ENCODE measurements around the gene FKBP11. TPM values are rescaled to one million over a fixed set of nuclear protein-coding genes. Genes with fewer than 3 reads are reported as not detected.
A peak's percentile ranks its signal among the peaks of the same experiment; 100 is the strongest.

FKBP11 gene
- total and polyA plus RNA-seq, 2 experiments from 2014 or later, result 29.5 to 94.9 TPM

DNA sequence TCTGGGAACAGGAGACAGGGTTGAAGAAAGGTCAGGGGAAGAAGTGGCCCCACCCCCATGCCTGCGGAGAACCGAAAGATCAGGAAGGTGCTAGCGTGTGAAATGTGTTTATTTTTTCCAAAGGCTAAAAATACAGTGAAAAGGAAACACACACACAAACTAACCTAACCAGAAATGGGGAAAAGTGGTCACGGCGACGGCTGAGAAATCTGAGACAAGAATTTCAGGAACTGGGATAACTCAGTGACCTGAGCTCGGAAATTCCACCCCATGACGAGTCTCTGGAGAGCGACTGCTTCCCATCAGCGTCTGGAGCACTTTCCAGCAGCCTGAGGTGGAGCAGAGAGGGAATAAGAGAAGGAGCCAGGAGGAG is 43.0 kb downstream of the FKBP11 start:
- Mint-ChIP-seq H3K36me3 (ENCODE audit: low read depth) (no peaks in the 10 kb centered on the region), H3K4me3 (peak overlapping the region; percentile 56), H3K9me3 (no peaks in the 10 kb centered on the region), H3K27ac (no peak overlapping the region), H3K27me3 (ENCODE audit: insufficient read depth, low read depth, poor library complexity) (peaks cover 18% of the 10 kb centered on the region), H3K4me1 (peaks cover 32% of the 10 kb centered on the region)
- no peaks in the 10 kb centered on the region for H3K9me2 ChIP-seq (ENCODE audit: insufficient read depth)
- H4K20me1 ChIP-seq (replicated peaks; ENCODE audit: insufficient read depth), result no peaks in the 10 kb centered on the region
- peak overlapping the region; percentile 67 for H3K4me2 ChIP-seq
- no peaks in the 10 kb centered on the region for H3K36me3 ChIP-seq (ENCODE audit: insufficient read depth)
- H3K27ac ChIP-seq (ENCODE audit: low read depth), result no peak overlapping the region
- peaks cover 29% of the 10 kb centered on the region for H3K4me1 ChIP-seq (ENCODE audit: insufficient read depth)
- no peaks in the 10 kb centered on the region for H3K79me2 ChIP-seq (replicated peaks; ENCODE audit: insufficient read depth)
- DNase-seq (ENCODE audit: low spot score) (peak; percentile 68), ATAC-seq (peak; percentile 59)
- H3K27me3 ChIP-seq (ENCODE audit: insufficient read depth), result no peaks in the 10 kb centered on the region
- peak overlapping the region; percentile 44 for H3K4me3 ChIP-seq
- peaks cover 10% of the 10 kb centered on the region; the same call in 1 of the 2 replicates for H3F3A ChIP-seq (replicated peaks; ENCODE audit: low read depth)
- TF ChIP-seq CTCF (conservative IDR thresholded peaks at IDR 0.05; ENCODE audit: low read depth in 2 of 2), result no peak
- no peak for TF ChIP-seq ZNF114 (CRISPR knock-in tag; IDR thresholded peaks at IDR 0.05)
- TF ChIP-seq CREB1 (CRISPR knock-in tag; IDR thresholded peaks at IDR 0.05; ENCODE audit: low read depth), result no peak
- H2AFZ ChIP-seq, result peak overlapping the region; percentile 9; the same call in 1 of the 2 replicates

DNA sequence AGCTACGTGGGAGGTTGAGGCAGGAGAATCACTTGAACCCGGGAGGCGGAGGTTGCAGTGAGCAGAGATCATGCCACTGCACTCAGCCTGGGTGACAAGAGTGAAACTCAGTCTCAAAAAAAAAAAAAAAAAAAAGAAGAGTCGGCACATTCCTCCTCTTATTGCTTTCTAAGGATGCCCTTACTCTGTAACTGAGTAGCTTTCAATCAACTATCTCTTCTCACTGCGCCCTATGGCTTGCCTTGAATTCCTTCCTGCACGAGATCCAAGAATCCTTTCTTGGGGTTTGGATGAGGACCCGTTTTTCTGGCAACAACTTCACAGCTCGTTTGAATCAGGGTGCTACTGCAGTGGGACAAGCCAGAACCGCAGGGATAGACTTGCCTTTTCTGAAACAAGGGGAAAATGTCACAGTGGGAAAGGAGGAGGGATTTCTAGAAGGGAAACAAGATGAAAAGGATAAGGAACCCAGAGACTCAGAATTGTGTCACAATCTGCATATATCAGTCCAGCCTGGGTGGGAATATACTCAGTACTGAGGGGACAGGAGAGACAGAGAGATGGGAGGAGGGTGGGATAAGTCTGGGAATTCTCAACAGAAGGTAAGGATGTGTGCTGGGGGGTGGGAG is 43.5 kb downstream of the FKBP11 start:
- ATAC-seq (no peak), DNase-seq (ENCODE audit: low spot score) (no peak)
- Histone ChIP-seq H2AFZ (peak overlapping the region; percentile 9; the same call in 1 of the 2 replicates), H3K4me1 (ENCODE audit: insufficient read depth) (peaks cover 29% of the 10 kb centered on the region), H4K20me1 (replicated peaks; ENCODE audit: insufficient read depth) (no peaks in the 10 kb centered on the region), H3K4me3 (peak overlapping the region; percentile 44), H3K79me2 (replicated peaks; ENCODE audit: insufficient read depth) (no peaks in the 10 kb centered on the region), H3K27ac (ENCODE audit: low read depth) (no peak overlapping the region), H3K9me2 (ENCODE audit: insufficient read depth) (no peaks in the 10 kb centered on the region), H3K36me3 (ENCODE audit: insufficient read depth) (no peaks in the 10 kb centered on the region), H3K27me3 (ENCODE audit: insufficient read depth) (no peaks in the 10 kb centered on the region), H3K4me2 (peak overlapping the region; percentile 67), H3F3A (replicated peaks; ENCODE audit: low read depth) (peaks cover 10% of the 10 kb centered on the region; the same call in 1 of the 2 replicates)
- Mint-ChIP-seq H3K4me1 (peaks cover 32% of the 10 kb centered on the region), H3K9me3 (no peaks in the 10 kb centered on the region), H3K27me3 (ENCODE audit: insufficient read depth, low read depth, poor library complexity) (peaks cover 18% of the 10 kb centered on the region), H3K4me3 (peak overlapping the region; percentile 56), H3K27ac (no peak overlapping the region), H3K36me3 (ENCODE audit: low read depth) (no peaks in the 10 kb centered on the region)
- TF ChIP-seq EZH2phosphoT487 (IDR thresholded peaks at IDR 0.05; ENCODE audit: unreplicated experiment) (no peak), ZNF331 (CRISPR knock-in tag; IDR thresholded peaks at IDR 0.05; ENCODE audit: low read depth) (no peak), ZNF114 (CRISPR knock-in tag; IDR thresholded peaks at IDR 0.05) (no peak), CTCF (conservative IDR thresholded peaks at IDR 0.05; ENCODE audit: low read depth in 2 of 2) (no peak), CREB1 (CRISPR knock-in tag; IDR thresholded peaks at IDR 0.05; ENCODE audit: low read depth) (no peak), NANOG (IDR thresholded peaks at IDR 0.05; ENCODE audit: borderline replicate concordance) (no peak), EZH2 (IDR thresholded peaks at IDR 0.05; ENCODE audit: low read depth, unreplicated experiment) (no peak), STAT1 (IDR thresholded peaks at IDR 0.05; ENCODE audit: unreplicated experiment) (no peak), JUNB (IDR thresholded peaks at IDR 0.05; ENCODE audit: unreplicated experiment) (no peak), REST (IDR thresholded peaks at IDR 0.05; ENCODE audit: unreplicated experiment) (no peak), POLR2AphosphoS5 (IDR thresholded peaks at IDR 0.05; ENCODE audit: low read depth) (no peak)
- TF ChIP-seq, protein P1, sequence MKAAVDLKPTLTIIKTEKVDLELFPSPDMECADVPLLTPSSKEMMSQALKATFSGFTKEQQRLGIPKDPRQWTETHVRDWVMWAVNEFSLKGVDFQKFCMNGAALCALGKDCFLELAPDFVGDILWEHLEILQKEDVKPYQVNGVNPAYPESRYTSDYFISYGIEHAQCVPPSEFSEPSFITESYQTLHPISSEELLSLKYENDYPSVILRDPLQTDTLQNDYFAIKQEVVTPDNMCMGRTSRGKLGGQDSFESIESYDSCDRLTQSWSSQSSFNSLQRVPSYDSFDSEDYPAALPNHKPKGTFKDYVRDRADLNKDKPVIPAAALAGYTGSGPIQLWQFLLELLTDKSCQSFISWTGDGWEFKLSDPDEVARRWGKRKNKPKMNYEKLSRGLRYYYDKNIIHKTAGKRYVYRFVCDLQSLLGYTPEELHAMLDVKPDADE (IDR thresholded peaks at IDR 0.05), result no peak

All from GM23338 (cell line).